Measurements from ENCODE around the gene PERM1. TPM values are rescaled to one million over a fixed set of nuclear protein-coding genes. Genes with fewer than 3 reads are reported as not detected.

The PERM1 gene
- total and polyA plus RNA-seq, 4 donors = 0.06 to 0.45 (median 0.15) TPM; not detected in 1

- H3K4me3 ChIP-seq = no peak overlapping the region
- 76 to 84% methylated on average over 28 of the region's 28 CpGs for WGBS, 2 donors
- no peak for ATAC-seq (ENCODE audit: insufficient read depth, low FRiP score)
- H3K4me1 ChIP-seq (ENCODE audit: control insufficient read depth in 5 of 5, insufficient read depth in 5 of 5, low read length in 5 of 5) = peaks cover 0 to 47% (median 22%) of the 10 kb centered on the region in 5 donors
- peaks cover 0 to 4% (median 0%) of the 10 kb centered on the region in 3 donors for H3K27me3 ChIP-seq (ENCODE audit: control insufficient read depth in 3 of 3, insufficient read depth in 3 of 3, low read length in 2 of 3)
- TF ChIP-seq CTCF (IDR thresholded peaks at IDR 0.05; ENCODE audit: control extremely low read depth, extremely low read depth) = no peak
- H3K9ac ChIP-seq (ENCODE audit: insufficient read depth in 1 of 2, low read length in 2 of 2) = no peak overlapping the region
- no peak overlapping the region for H3K27ac ChIP-seq (ENCODE audit: low read depth in 1 of 2, low read length in 1 of 2)
- peaks cover 0 to 3% (median 0%) of the 10 kb centered on the region in 4 donors for H3K9me3 ChIP-seq (ENCODE audit: control insufficient read depth in 4 of 4, insufficient read depth in 3 of 4, low read length in 3 of 4)
- peaks cover 7 to 50% (median 23%) of the 10 kb centered on the region in 4 donors for H3K36me3 ChIP-seq (ENCODE audit: control insufficient read depth in 4 of 4, insufficient read depth in 4 of 4, low read length in 4 of 4)
- DNase-seq = peak; percentile 97 to 98 (median 98)
Measured at GRCh38 chr1:944341-945325, 37.3 kb downstream of the PERM1 start.

DNA sequence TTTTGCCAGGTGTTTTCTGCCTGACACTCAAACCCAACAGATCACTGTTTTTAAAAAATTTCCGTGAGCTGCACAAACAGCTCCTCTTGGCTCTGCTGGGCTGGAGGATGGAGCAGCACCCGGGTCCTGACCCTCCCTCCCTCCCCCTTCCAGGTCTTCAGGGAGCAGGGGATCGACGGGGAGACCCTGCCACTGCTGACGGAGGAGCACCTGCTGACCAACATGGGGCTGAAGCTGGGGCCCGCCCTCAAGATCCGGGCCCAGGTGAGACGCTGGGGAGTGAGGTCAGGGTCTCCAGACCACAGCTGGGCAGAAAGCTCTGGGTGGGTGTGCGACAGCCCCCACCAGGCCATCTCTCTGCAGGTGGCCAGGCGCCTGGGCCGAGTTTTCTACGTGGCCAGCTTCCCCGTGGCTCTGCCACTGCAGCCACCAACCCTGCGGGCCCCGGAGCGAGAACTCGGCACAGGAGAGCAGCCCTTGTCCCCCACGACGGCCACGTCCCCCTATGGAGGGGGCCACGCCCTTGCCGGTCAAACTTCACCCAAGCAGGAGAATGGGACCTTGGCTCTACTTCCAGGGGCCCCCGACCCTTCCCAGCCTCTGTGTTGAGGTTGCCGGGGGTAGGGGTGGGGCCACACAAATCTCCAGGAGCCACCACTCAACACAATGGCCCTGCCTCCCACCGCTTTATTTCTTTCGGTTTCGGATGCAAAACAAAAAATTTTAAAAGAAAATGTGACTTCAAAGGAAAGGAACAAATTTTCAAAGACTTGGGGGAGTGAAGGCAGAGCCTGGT is 38.1 kb downstream of the PERM1 start:
- H3K27ac ChIP-seq (ENCODE audit: low read depth in 1 of 2, low read length in 1 of 2) = no peak overlapping the region
- ATAC-seq (ENCODE audit: insufficient read depth, low FRiP score) = no peak
- 81 to 89% methylated on average over 27 of the region's 27 CpGs for WGBS, 2 donors
- peaks cover 0 to 56% (median 22%) of the 10 kb centered on the region in 5 donors for H3K4me1 ChIP-seq (ENCODE audit: control insufficient read depth in 5 of 5, insufficient read depth in 5 of 5, low read length in 5 of 5)
- peaks cover 0 to 6% (median 0%) of the 10 kb centered on the region in 3 donors for H3K27me3 ChIP-seq (ENCODE audit: control insufficient read depth in 3 of 3, insufficient read depth in 3 of 3, low read length in 2 of 3)
- TF ChIP-seq CTCF (IDR thresholded peaks at IDR 0.05; ENCODE audit: control extremely low read depth, extremely low read depth) = no peak
- DNase-seq = no peak
- no peaks in the 10 kb centered on the region for H3K9me3 ChIP-seq (ENCODE audit: control insufficient read depth in 4 of 4, insufficient read depth in 3 of 4, low read length in 3 of 4)
- H3K9ac ChIP-seq (ENCODE audit: insufficient read depth in 1 of 2, low read length in 2 of 2) = no peak overlapping the region
- H3K4me3 ChIP-seq = no peak overlapping the region
- peaks cover 6 to 42% (median 17%) of the 10 kb centered on the region in 4 donors for H3K36me3 ChIP-seq (ENCODE audit: control insufficient read depth in 4 of 4, insufficient read depth in 4 of 4, low read length in 4 of 4)

DNA sequence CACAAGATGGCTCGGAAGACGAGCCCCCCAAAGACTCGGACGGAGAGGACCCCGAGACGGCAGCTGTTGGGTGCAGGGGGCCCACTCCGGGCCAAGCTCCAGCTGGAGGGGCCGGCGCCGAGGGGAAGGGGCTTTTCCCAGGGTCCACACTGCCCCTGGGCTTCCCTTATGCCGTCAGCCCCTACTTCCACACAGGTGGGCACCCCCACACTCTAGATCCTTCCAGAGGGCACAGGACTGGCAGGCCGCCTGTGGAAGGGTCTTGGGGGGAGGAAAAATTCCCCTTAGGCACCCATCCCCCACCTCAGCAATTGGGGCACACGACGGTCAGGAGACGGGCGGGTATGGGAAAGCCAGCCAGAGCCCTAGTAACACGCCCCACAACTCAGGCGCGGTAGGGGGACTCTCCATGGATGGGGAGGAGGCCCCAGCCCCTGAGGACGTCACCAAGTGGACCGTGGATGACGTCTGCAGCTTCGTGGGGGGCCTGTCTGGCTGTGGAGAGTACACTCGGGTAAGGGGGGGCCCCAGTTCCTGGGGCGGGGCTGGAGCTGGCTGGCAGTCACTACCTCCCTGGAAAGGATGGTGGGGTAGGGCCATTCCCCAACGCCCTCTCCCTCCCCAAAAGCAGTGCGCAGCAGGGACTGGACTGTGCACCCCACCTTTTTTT is 38.9 kb downstream of the PERM1 start:
- ATAC-seq (ENCODE audit: insufficient read depth, low FRiP score) = no peak

More for the DNA sequence above, 38.9 kb downstream of the PERM1 start:
- Histone ChIP-seq H3K36me3 (ENCODE audit: control insufficient read depth in 4 of 4, insufficient read depth in 4 of 4, low read length in 4 of 4) (peaks cover 6 to 35% (median 17%) of the 10 kb centered on the region in 4 donors), H3K9me3 (ENCODE audit: control insufficient read depth in 4 of 4, insufficient read depth in 3 of 4, low read length in 3 of 4) (peaks cover 0 to under 1% (median 0%) of the 10 kb centered on the region in 4 donors), H3K27ac (ENCODE audit: low read depth in 1 of 2, low read length in 1 of 2) (no peak overlapping the region), H3K27me3 (ENCODE audit: control insufficient read depth in 3 of 3, insufficient read depth in 3 of 3, low read length in 2 of 3) (peaks cover 0 to 6% (median 0%) of the 10 kb centered on the region in 3 donors), H3K4me1 (ENCODE audit: control insufficient read depth in 5 of 5, insufficient read depth in 5 of 5, low read length in 5 of 5) (peaks cover 0 to 62% (median 22%) of the 10 kb centered on the region in 5 donors), H3K9ac (ENCODE audit: insufficient read depth in 1 of 2, low read length in 2 of 2) (peak overlapping the region in 1 of 2 donors; percentile 42), H3K4me3 (no peak overlapping the region)
- no peak for TF ChIP-seq CTCF (IDR thresholded peaks at IDR 0.05; ENCODE audit: control extremely low read depth, extremely low read depth)
- DNase-seq = peak; percentile 86 to 88 (median 88)
- 17% methylated on average over 27 of the region's 27 CpGs for WGBS, 2 donors
